Cardiac atrium fibroblast (primary cell): ENCODE measurements around the gene ALX3. TPM values are rescaled to one million over a fixed set of nuclear protein-coding genes. Genes with fewer than 3 reads are reported as not detected.

Experiments
- total RNA-seq: library from RNA; depleted of rRNA; stranded (reverse); fragments of >200 nt; gene quantifications from 2 replicates; pipeline ENCODE4 v1.2.3, GENCODE V29; 2015

Gene ALX3
- not detected in 2 replicates for total RNA-seq

DNA sequence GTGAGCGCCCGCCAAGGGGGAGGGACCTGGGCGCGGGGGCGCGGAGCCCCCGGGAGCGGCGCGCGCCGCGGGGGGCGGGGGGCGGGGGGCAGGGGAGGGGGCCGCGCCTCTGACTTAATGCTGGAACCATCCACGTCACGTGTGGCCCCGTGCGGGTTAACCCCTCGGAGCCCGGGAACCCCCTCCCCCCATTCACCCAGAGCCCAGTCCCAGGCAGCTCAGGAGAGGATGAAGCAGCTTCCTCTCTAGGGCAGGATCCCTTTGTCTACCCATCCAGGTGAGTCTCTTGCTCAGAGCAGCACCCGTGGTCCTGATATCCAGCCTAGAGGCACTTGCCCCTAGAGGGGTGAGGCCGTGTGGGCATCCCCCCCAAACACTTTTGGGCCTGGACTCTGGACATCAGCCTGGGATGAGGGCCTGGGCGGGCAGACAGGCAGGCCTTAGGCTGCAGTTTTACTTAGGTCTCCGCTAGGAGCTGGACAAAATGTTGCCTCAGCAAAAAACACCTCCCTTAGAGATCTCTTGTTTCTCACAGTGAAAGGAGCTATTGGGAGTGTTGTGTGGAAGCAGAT lies at the start of gene ALX3:
ALX3 (minus strand) TSS at position 2 of the 572 bp plus-strand sequence. CDS start 60 bp downstream, outside the sequence.

DNA sequence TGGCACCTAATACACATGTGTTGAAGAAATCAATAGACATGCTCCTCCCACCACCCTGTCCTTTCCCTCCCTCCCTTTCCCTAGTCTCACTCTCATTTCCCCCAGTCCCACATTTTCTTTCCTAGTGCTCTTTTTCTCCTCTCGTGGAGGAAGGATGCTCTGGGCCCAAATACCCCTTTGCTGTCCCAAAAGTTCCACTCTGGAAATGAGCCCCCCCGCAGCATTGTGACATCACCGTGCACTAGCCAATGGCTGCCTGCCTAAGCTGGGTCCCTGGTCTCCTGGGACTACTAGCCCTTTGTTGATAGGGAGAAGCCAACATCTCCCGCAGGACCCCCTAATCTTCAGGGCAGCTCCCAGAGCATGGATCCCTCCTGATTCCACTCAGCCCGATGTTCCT lies 41.7 kb upstream of the ALX3 start, which contains the start of gene UBL4B:
UBL4B (plus strand) TSS at position 301 of the 400 bp plus-strand sequence; CDS start at position 393, 92 bp downstream.

DNA sequence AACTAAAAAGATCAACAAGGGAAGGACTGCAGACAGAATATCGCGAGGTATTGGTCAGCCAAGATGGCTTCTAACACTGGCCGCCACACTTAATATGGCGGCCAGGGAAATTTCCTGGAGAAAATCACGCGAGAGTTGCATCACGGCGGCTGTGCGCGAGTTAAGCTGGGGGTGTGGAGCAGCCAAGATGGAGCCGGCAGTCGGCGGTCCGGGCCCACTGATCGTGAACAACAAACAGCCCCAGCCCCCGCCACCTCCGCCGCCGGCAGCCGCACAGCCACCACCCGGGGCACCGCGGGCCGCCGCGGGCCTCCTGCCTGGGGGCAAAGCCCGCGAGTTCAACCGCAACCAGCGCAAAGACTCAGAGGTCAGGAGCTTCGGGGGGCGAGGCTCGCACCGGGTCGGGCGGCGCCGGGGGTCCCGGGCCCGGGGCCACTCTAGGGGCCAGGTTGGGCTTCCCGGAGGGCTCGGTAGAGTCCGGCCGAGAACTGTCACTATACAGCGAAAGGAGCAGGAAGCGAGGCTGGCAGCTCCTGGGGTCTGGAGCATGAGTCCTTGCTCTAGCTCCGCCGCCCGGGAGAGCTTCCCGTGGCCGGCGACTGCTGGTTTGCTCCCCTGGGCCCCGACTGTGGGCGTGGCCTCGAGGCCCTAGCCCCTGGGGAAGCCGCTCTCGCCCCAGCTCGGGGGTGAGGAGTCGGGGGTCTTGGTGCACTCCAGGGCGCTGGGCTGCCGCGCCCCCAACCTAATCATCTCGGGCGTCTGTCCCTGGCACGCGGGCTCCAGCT lies 35.8 kb downstream of the ALX3 start, which contains the start of gene STRIP1:
STRIP1 (plus strand) TSS at position 174 of the 785 bp plus-strand sequence; CDS start at position 188, 14 bp downstream.

Other genes starting within 250 kb of the ALX3 start
- 53.4 and 87.2 TPM in 2 replicates for gene CSF1, start 159.8 kb downstream of the ALX3 start, total RNA-seq
- 30.9 and 32.7 TPM in 2 replicates for gene AHCYL1, start 85.9 kb downstream of the ALX3 start, total RNA-seq
- gene STRIP1, start 36.0 kb downstream of the ALX3 start, total RNA-seq: 17.1 and 18.8 TPM in 2 replicates
- gene UBL4B, start 41.8 kb upstream of the ALX3 start, total RNA-seq: not detected in 2 replicates
- under 0.01 TPM in 1 of 2 replicates, not detected in the other for gene SLC6A17, start 79.8 kb upstream of the ALX3 start, total RNA-seq
- 2.5 and 3.4 TPM in 2 replicates for gene KCNC4, start 139.6 kb upstream of the ALX3 start, total RNA-seq